Measurements from ENCODE around the gene HHAT.

Gene HHAT

DNA sequence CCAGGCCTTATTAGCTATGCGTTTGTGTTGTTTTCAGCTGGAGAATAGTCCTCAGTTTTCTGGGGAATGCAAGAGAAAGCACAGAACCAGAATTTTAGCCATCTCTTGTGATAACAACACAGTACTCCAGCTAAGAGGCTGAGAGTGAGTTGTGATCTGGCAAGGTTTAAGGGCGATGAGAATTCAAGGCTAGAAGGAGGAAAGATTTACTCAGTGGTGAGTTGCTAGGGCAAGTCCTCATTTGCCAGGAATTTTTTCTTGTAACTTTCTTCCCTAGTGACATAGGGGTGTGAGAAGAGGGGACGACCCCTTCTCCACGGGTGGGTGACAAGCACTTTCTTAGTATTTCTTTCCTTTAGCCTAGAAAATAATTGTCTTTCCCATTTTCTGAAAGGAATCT lies 53.2 kb downstream of the HHAT start:
- Mint-ChIP-seq H3K9me3 (no peaks in the 10 kb centered on the region), H3K36me3 (ENCODE audit: low read depth) (no peaks in the 10 kb centered on the region), H3K4me3 (no peak overlapping the region), H3K27me3 (ENCODE audit: low read depth) (peaks cover 4% of the 10 kb centered on the region), H3K27ac (peak overlapping the region in 1 of 3 experiments; percentile 29), H3K4me1 (peaks cover 15% of the 10 kb centered on the region)
- TF ChIP-seq, protein P1, sequence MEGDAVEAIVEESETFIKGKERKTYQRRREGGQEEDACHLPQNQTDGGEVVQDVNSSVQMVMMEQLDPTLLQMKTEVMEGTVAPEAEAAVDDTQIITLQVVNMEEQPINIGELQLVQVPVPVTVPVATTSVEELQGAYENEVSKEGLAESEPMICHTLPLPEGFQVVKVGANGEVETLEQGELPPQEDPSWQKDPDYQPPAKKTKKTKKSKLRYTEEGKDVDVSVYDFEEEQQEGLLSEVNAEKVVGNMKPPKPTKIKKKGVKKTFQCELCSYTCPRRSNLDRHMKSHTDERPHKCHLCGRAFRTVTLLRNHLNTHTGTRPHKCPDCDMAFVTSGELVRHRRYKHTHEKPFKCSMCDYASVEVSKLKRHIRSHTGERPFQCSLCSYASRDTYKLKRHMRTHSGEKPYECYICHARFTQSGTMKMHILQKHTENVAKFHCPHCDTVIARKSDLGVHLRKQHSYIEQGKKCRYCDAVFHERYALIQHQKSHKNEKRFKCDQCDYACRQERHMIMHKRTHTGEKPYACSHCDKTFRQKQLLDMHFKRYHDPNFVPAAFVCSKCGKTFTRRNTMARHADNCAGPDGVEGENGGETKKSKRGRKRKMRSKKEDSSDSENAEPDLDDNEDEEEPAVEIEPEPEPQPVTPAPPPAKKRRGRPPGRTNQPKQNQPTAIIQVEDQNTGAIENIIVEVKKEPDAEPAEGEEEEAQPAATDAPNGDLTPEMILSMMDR (IDR thresholded peaks at IDR 0.05; ENCODE audit: unreplicated experiment in 3 of 3), result no peak

DNA sequence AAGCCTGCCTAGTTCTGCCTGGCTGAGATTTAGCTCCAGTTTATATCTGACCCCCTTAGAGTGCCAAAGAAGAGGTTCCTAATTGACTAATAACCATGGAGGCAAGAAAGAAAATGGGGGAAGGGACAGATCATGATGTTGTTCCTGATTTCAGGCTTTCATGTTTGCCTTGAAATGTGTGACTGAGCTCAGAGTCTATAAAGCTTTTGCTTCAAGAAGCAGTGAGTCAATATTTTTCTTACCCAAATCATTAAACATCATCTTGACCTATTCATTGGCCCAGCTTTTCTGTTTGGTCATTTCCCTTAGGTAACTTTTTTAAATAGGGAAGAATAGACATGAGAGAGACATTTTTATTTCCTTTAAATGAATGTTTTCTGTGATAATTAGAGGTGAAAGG lies 55.9 kb downstream of the HHAT start:
- Mint-ChIP-seq H3K27ac (no peak overlapping the region), H3K9me3 (no peaks in the 10 kb centered on the region), H3K27me3 (ENCODE audit: low read depth) (peaks cover 4% of the 10 kb centered on the region), H3K36me3 (ENCODE audit: low read depth) (peaks cover 16% of the 10 kb centered on the region), H3K4me1 (peaks cover 6% of the 10 kb centered on the region), H3K4me3 (no peak overlapping the region)
- TF ChIP-seq, protein P1 (IDR thresholded peaks at IDR 0.05; ENCODE audit: unreplicated experiment in 3 of 3), result no peak

DNA sequence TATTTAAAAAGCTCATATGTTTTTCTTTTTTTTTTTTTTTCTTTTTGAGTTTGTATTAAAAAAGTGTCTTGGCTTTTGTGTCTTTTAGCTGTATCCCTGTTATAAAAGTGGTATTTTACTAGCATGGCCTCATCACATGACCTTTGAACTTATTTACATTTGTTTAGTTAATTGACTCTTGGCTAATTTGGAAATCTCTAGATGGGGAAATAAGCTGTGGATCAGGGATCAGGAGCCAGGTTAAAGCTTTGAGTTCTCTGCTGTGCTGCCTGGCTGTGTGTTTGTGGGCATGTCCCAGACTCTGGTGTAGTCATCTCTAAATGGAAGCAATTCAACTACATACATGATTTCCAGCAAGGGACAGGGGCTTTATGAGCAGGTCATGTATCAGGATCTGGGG lies 56.5 kb downstream of the HHAT start:
- Mint-ChIP-seq H3K27ac (no peak overlapping the region), H3K36me3 (ENCODE audit: low read depth) (peaks cover 20% of the 10 kb centered on the region), H3K4me3 (no peak overlapping the region), H3K27me3 (ENCODE audit: low read depth) (peaks cover 4% of the 10 kb centered on the region), H3K4me1 (peaks cover 6% of the 10 kb centered on the region), H3K9me3 (no peaks in the 10 kb centered on the region)
- TF ChIP-seq, protein P1 (IDR thresholded peaks at IDR 0.05; ENCODE audit: unreplicated experiment in 3 of 3), result no peak

DNA sequence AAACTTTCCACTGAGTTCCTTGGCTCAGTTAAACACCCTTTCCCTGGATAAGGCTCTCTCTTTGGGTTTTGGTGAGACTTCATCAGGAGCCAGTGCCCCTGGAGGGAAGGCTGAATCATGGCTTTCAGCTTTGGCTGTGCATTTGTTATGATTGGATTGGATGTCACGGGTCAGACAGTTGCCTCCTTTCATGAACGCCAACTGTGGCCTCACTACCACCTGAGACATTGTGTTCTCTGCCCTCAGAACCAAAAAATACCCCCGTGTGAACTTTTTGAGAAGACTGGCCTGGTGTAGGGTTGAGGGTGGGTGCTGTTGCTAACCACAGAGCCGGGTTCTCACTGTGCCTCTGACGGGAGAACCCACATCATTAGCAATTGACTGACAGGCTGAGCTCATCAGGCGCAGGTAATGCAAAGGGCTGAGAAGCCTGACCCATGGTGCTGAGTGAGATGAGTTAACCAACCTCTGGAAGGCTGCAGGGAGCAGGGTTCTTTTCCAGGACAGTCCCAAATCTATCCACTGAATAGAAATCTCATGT lies 65.6 kb downstream of the HHAT start:
- H3K27me3 Mint-ChIP-seq (ENCODE audit: low read depth), result no peaks in the 10 kb centered on the region
- H3K36me3 Mint-ChIP-seq (ENCODE audit: low read depth), result peaks cover 15% of the 10 kb centered on the region
- no peaks in the 10 kb centered on the region for H3K9me3 Mint-ChIP-seq
- no peaks in the 10 kb centered on the region for H3K4me1 Mint-ChIP-seq
- no peak overlapping the region for H3K4me3 Mint-ChIP-seq
- TF ChIP-seq, protein P1 (IDR thresholded peaks at IDR 0.05; ENCODE audit: unreplicated experiment in 3 of 3), result no peak
- no peak overlapping the region for H3K27ac Mint-ChIP-seq

DNA sequence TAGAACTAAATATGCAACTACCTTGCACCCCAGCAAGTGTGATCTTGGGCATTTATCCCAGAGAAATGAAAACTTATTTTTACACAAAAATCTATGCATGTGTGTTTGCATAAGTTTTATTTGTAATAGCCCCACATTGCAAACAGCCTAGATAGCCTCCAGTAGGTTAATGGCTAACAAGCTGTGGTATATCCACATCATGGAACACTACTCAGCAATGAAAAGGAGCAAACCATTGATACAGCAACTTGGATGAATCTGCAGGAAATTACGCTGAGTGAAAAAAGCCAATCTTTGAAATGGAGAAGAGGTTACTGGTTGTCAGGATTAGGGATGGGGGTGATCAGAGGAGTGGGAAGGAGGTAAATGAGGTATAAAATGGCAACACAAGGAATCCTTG lies 67.8 kb downstream of the HHAT start:
- H3K36me3 Mint-ChIP-seq (ENCODE audit: low read depth), result peaks cover 8% of the 10 kb centered on the region
- H3K4me3 Mint-ChIP-seq, result no peak overlapping the region
- TF ChIP-seq, protein P1 (IDR thresholded peaks at IDR 0.05; ENCODE audit: unreplicated experiment in 3 of 3), result no peak
- H3K9me3 Mint-ChIP-seq, result no peaks in the 10 kb centered on the region
- H3K4me1 Mint-ChIP-seq, result no peaks in the 10 kb centered on the region
- H3K27me3 Mint-ChIP-seq (ENCODE audit: low read depth), result no peaks in the 10 kb centered on the region
- no peak overlapping the region for H3K27ac Mint-ChIP-seq

DNA sequence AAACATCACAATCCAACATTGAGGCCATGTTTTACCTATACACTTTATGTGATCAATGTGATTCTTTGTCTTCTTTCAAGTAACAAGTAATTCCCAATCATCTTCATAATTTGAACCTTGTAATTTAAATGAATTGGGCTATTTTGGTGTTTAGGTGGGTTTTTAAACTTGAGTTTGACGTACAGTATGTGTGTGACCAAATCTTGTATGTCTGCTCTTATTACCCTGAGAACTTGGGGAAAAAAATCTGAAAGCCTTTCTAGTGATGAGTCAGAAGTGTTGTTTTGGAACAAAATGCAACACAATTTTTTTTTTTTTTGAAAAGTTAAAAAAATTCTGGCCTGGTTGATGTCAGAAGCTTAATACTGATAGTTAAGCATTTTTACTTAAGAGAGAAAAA lies 68.5 kb downstream of the HHAT start:
- H3K9me3 Mint-ChIP-seq, result no peaks in the 10 kb centered on the region
- H3K27ac Mint-ChIP-seq, result no peak overlapping the region
- peaks cover 5% of the 10 kb centered on the region for H3K36me3 Mint-ChIP-seq (ENCODE audit: low read depth)
- no peak overlapping the region for H3K4me3 Mint-ChIP-seq
- TF ChIP-seq, protein P1 (IDR thresholded peaks at IDR 0.05; ENCODE audit: unreplicated experiment in 3 of 3), result no peak
- no peaks in the 10 kb centered on the region for H3K27me3 Mint-ChIP-seq (ENCODE audit: low read depth)
- no peaks in the 10 kb centered on the region for H3K4me1 Mint-ChIP-seq
